Measurements from ENCODE around the gene GLRX5. TPM values are rescaled to one million over a fixed set of nuclear protein-coding genes. Genes with fewer than 3 reads are reported as not detected.

Gene GLRX5
- total and polyA plus RNA-seq, 2 experiments from 2014 or later, result 91.4 to 130 TPM

GRCh38 chr14:95547626-95548327 lies 12.9 kb downstream of the GLRX5 start:
- peak; percentile 67 for ATAC-seq
- Mint-ChIP-seq H3K9me3 (no peaks in the 10 kb centered on the region; the same call in 1 of the 3 replicates), H3K36me3 (ENCODE audit: low read depth) (peaks cover 19% of the 10 kb centered on the region; the same call in 2 of the 3 replicates), H3K27me3 (ENCODE audit: insufficient read depth, low read depth, poor library complexity) (peaks cover 5% of the 10 kb centered on the region), H3K4me1 (peaks cover 4% of the 10 kb centered on the region), H3K27ac (no peak overlapping the region), H3K4me3 (no peak overlapping the region)
- H3K79me2 ChIP-seq (replicated peaks; ENCODE audit: insufficient read depth), result peaks cover 23% of the 10 kb centered on the region
- H3K4me2 ChIP-seq, result no peak overlapping the region
- no peaks in the 10 kb centered on the region for H3K9me2 ChIP-seq (ENCODE audit: insufficient read depth)
- peaks cover 44% of the 10 kb centered on the region; the same call in 1 of the 2 replicates for H4K20me1 ChIP-seq (replicated peaks; ENCODE audit: insufficient read depth)
- no peaks in the 10 kb centered on the region for H3K4me1 ChIP-seq (ENCODE audit: insufficient read depth)
- TF ChIP-seq POLR2AphosphoS5 (IDR thresholded peaks at IDR 0.05; ENCODE audit: low read depth), result no peak
- TF ChIP-seq STAT1 (IDR thresholded peaks at IDR 0.05; ENCODE audit: unreplicated experiment), result no peak
- no peak for TF ChIP-seq REST (IDR thresholded peaks at IDR 0.05; ENCODE audit: unreplicated experiment)
- TF ChIP-seq ZNF331 (CRISPR knock-in tag; IDR thresholded peaks at IDR 0.05; ENCODE audit: low read depth), result no peak
- TF ChIP-seq CTCF (conservative IDR thresholded peaks at IDR 0.05; ENCODE audit: low read depth in 2 of 2), result no peak
- TF ChIP-seq CREB1 (CRISPR knock-in tag; IDR thresholded peaks at IDR 0.05; ENCODE audit: low read depth), result no peak
- no peak for TF ChIP-seq JUNB (IDR thresholded peaks at IDR 0.05; ENCODE audit: unreplicated experiment)
- H3K36me3 ChIP-seq (ENCODE audit: insufficient read depth), result no peaks in the 10 kb centered on the region
- no peak overlapping the region for H3K4me3 ChIP-seq
- peak; percentile 41 for DNase-seq (ENCODE audit: low spot score)
- no peak overlapping the region for H3K27ac ChIP-seq (ENCODE audit: low read depth)
- H3K27me3 ChIP-seq (ENCODE audit: insufficient read depth), result no peaks in the 10 kb centered on the region
- H3F3A ChIP-seq (replicated peaks; ENCODE audit: low read depth), result no peaks in the 10 kb centered on the region
- H2AFZ ChIP-seq, result no peak overlapping the region

DNA sequence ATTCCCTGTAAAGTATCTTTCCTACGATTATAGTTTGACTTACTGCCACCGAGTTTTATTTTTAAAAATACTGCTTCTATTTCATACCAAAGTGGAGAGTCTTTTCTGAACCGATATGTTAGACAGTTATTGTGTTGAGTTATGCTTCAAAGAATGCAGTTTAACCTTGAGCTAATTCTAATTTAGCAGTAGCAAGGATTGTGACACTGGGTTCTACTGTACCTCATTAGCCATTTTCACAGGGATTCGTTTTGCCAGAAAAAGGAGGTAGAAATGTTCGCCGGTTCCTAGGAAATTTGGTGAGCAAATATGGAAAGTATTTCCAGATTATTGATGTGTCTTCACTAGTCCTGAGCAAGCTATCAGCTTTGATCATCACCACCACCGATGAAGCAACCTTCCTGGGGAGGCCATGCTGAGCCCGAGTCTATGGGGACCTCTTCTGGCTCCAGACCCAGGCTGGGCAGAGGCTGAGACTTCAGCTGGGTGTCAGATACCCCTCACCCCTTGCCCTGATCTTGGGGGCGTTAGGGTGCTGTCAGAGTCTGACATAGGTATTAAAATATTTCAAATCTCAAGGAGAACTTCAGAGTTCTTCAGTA lies 13.6 kb downstream of the GLRX5 start:
- no peak for DNase-seq (ENCODE audit: low spot score)
- Mint-ChIP-seq H3K4me3 (no peak overlapping the region), H3K9me3 (no peaks in the 10 kb centered on the region; the same call in 1 of the 3 replicates), H3K27ac (no peak overlapping the region), H3K27me3 (ENCODE audit: insufficient read depth, low read depth, poor library complexity) (peaks cover 6% of the 10 kb centered on the region), H3K4me1 (peaks cover 4% of the 10 kb centered on the region), H3K36me3 (ENCODE audit: low read depth) (peaks cover 19% of the 10 kb centered on the region; the same call in 2 of the 3 replicates)
- H3K9me2 ChIP-seq (ENCODE audit: insufficient read depth), result no peaks in the 10 kb centered on the region
- H3K27ac ChIP-seq (ENCODE audit: low read depth), result no peak overlapping the region
- H3K27me3 ChIP-seq (ENCODE audit: insufficient read depth), result no peaks in the 10 kb centered on the region
- peaks cover 40% of the 10 kb centered on the region; the same call in 1 of the 2 replicates for H4K20me1 ChIP-seq (replicated peaks; ENCODE audit: insufficient read depth)
- no peak overlapping the region for H2AFZ ChIP-seq
- peaks cover 17% of the 10 kb centered on the region for H3K79me2 ChIP-seq (replicated peaks; ENCODE audit: insufficient read depth)
- ATAC-seq, result no peak
- no peak overlapping the region for H3K4me2 ChIP-seq
- no peaks in the 10 kb centered on the region for H3K4me1 ChIP-seq (ENCODE audit: insufficient read depth)
- H3K4me3 ChIP-seq, result no peak overlapping the region
- no peaks in the 10 kb centered on the region for H3F3A ChIP-seq (replicated peaks; ENCODE audit: low read depth)
- no peaks in the 10 kb centered on the region for H3K36me3 ChIP-seq (ENCODE audit: insufficient read depth)
- TF ChIP-seq EZH2phosphoT487 (IDR thresholded peaks at IDR 0.05; ENCODE audit: unreplicated experiment) (no peak), JUNB (IDR thresholded peaks at IDR 0.05; ENCODE audit: unreplicated experiment) (no peak)
- TF ChIP-seq, protein P1, sequence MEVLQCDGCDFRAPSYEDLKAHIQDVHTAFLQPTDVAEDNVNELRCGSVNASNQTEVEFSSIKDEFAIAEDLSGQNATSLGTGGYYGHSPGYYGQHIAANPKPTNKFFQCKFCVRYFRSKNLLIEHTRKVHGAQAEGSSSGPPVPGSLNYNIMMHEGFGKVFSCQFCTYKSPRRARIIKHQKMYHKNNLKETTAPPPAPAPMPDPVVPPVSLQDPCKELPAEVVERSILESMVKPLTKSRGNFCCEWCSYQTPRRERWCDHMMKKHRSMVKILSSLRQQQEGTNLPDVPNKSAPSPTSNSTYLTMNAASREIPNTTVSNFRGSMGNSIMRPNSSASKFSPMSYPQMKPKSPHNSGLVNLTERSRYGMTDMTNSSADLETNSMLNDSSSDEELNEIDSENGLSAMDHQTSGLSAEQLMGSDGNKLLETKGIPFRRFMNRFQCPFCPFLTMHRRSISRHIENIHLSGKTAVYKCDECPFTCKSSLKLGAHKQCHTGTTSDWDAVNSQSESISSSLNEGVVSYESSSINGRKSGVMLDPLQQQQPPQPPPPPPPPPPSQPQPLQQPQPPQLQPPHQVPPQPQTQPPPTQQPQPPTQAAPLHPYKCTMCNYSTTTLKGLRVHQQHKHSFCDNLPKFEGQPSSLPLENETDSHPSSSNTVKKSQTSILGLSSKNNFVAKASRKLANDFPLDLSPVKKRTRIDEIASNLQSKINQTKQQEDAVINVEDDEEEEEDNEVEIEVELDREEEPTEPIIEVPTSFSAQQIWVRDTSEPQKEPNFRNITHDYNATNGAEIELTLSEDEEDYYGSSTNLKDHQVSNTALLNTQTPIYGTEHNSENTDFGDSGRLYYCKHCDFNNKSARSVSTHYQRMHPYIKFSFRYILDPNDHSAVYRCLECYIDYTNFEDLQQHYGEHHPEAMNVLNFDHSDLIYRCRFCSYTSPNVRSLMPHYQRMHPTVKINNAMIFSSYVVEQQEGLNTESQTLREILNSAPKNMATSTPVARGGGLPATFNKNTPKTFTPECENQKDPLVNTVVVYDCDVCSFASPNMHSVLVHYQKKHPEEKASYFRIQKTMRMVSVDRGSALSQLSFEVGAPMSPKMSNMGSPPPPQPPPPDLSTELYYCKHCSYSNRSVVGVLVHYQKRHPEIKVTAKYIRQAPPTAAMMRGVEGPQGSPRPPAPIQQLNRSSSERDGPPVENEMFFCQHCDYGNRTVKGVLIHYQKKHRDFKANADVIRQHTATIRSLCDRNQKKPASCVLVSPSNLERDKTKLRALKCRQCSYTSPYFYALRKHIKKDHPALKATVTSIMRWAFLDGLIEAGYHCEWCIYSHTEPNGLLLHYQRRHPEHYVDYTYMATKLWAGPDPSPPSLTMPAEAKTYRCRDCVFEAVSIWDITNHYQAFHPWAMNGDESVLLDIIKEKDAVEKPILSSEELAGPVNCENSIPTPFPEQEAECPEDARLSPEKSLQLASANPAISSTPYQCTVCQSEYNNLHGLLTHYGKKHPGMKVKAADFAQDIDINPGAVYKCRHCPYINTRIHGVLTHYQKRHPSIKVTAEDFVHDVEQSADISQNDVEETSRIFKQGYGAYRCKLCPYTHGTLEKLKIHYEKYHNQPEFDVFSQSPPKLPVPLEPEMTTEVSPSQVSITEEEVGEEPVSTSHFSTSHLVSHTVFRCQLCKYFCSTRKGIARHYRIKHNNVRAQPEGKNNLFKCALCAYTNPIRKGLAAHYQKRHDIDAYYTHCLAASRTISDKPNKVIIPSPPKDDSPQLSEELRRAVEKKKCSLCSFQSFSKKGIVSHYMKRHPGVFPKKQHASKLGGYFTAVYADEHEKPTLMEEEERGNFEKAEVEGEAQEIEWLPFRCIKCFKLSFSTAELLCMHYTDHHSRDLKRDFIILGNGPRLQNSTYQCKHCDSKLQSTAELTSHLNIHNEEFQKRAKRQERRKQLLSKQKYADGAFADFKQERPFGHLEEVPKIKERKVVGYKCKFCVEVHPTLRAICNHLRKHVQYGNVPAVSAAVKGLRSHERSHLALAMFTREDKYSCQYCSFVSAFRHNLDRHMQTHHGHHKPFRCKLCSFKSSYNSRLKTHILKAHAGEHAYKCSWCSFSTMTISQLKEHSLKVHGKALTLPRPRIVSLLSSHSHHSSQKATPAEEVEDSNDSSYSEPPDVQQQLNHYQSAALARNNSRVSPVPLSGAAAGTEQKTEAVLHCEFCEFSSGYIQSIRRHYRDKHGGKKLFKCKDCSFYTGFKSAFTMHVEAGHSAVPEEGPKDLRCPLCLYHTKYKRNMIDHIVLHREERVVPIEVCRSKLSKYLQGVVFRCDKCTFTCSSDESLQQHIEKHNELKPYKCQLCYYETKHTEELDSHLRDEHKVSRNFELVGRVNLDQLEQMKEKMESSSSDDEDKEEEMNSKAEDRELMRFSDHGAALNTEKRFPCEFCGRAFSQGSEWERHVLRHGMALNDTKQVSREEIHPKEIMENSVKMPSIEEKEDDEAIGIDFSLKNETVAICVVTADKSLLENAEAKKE (CRISPR knock-in tag; IDR thresholded peaks at IDR 0.05), result no peak
